ENCODE results near the gene ADCY5. TPM values are rescaled to one million over a fixed set of nuclear protein-coding genes. Genes with fewer than 3 reads are reported as not detected.

The ADCY5 gene
- total RNA-seq, 2 donors from 2014 or later = 105 to 163 TPM

DNA sequence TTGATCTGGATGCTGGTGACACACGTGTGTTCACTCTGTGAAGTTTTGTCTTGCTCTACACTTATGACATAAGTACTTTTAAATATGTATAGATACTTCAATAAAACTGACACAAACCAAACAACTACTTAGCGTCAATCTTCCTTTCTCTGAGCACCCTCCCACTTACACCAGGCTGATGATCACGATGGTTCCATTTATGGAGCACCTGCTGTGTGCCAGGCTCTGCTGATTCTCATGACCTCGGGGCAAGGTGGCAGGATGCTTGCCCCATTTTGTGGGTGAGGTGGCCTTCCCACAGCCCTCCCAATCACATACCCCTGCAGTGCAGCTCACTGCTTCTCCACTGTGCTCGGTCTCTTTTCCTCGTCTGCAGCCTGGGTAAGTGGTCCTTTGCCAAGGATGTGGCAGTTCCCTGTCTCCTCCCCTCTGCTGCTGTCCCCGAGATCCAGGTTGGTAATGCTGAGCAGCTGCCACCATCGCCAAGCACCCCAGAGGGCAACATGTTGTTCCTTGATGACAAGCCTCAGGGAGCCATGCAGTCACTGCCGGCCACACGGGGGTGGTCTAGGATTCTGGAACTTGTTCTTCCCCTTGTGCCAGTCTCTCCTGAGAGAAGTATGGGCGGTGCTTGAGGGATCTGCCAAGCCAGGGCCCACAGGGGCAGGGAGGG, 20.6 kb upstream of the ADCY5 start:
- H3K4me1 ChIP-seq = no peaks in the 10 kb centered on the region
- DNase-seq (ENCODE audit: low spot score) = no peak
- TF ChIP-seq, protein P1, sequence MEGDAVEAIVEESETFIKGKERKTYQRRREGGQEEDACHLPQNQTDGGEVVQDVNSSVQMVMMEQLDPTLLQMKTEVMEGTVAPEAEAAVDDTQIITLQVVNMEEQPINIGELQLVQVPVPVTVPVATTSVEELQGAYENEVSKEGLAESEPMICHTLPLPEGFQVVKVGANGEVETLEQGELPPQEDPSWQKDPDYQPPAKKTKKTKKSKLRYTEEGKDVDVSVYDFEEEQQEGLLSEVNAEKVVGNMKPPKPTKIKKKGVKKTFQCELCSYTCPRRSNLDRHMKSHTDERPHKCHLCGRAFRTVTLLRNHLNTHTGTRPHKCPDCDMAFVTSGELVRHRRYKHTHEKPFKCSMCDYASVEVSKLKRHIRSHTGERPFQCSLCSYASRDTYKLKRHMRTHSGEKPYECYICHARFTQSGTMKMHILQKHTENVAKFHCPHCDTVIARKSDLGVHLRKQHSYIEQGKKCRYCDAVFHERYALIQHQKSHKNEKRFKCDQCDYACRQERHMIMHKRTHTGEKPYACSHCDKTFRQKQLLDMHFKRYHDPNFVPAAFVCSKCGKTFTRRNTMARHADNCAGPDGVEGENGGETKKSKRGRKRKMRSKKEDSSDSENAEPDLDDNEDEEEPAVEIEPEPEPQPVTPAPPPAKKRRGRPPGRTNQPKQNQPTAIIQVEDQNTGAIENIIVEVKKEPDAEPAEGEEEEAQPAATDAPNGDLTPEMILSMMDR (IDR thresholded peaks at IDR 0.05) = peak in 1 of 2 donors; percentile 13

DNA sequence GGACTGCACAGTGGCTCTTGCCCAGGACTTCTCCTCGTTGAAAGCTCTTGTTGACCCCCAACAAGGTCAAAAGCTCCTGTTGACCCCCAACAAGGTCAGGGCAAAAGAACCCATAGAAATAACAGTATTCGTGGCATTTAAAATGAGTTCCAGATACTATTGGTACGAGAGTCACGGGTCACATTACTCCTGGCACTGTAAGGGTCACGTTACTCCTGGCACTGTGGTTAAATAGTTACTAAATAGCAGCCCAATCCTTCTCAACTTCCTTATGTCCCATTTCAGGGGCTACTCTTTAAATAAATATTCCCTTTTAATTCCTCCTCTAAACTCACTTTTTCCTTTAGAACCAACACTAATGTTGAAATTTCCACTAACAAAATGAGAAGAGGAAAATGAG, 18.2 kb upstream of the ADCY5 start:
- Histone ChIP-seq H3K9me3 (no peaks in the 10 kb centered on the region), H3K4me3 (no peak overlapping the region), H3K27ac (no peak overlapping the region), H3K4me1 (no peaks in the 10 kb centered on the region), H3K36me3 (no peaks in the 10 kb centered on the region), H3K27me3 (no peaks in the 10 kb centered on the region)
- TF ChIP-seq, protein P1 (IDR thresholded peaks at IDR 0.05) = no peak
- no peak for DNase-seq (ENCODE audit: low spot score)

More for the DNA sequence above, 20.6 kb upstream of the ADCY5 start:
- no peaks in the 10 kb centered on the region for H3K36me3 ChIP-seq
- H3K27me3 ChIP-seq = no peaks in the 10 kb centered on the region
- no peaks in the 10 kb centered on the region for H3K9me3 ChIP-seq
- H3K4me3 ChIP-seq = no peak overlapping the region
- H3K27ac ChIP-seq = no peak overlapping the region

DNA sequence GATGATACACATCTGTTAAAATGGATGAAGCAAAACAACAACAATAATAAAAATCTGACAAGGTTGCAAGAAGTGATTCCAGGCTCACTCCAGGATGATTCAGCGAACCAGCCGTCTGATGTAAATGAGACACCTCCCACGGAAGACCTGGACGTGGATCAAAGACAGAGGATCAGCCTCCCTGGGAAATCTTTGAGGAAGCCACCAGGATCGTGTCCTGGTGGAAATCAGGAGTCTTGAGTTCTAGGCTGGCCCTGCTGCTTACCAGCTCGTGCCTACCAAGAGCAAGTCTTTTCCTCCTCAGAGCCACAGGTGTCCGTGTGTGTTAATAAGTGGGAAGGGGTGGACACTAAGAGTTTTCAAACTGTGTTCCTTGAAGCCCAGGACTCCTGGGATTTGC, 15.3 kb upstream of the ADCY5 start:
- Histone ChIP-seq H3K27ac (no peak overlapping the region), H3K27me3 (no peaks in the 10 kb centered on the region), H3K36me3 (no peaks in the 10 kb centered on the region), H3K4me1 (no peaks in the 10 kb centered on the region), H3K9me3 (no peaks in the 10 kb centered on the region), H3K4me3 (no peak overlapping the region)
- TF ChIP-seq, protein P1 (IDR thresholded peaks at IDR 0.05) = no peak
- DNase-seq (ENCODE audit: low spot score) = no peak

DNA sequence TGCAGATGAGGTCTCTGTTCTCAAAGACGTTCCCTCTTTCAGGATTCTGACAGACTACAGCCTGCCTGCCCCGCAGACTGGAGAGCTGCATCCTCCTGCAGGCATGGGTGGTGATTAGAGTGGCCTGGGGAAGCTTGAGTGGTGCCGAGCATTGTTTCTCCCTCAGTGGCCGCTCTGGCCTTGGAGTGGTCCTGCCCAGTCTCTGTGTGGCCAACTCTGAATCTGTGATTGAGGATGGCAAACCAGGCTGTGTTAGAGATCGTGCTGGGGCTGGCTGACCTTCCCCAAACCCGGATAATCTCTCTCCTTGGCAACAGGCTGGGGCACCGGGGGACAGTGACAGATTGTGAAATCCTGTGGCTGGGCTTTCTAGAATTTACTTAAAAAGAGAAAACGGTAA, 11.0 kb upstream of the ADCY5 start:
- H3K27me3 ChIP-seq = no peaks in the 10 kb centered on the region
- TF ChIP-seq, protein P1 (IDR thresholded peaks at IDR 0.05) = no peak
- DNase-seq (ENCODE audit: low spot score) = no peak
- H3K9me3 ChIP-seq = no peaks in the 10 kb centered on the region
- no peaks in the 10 kb centered on the region for H3K4me1 ChIP-seq
- H3K27ac ChIP-seq = no peak overlapping the region
- H3K4me3 ChIP-seq = no peak overlapping the region
- no peaks in the 10 kb centered on the region for H3K36me3 ChIP-seq

DNA sequence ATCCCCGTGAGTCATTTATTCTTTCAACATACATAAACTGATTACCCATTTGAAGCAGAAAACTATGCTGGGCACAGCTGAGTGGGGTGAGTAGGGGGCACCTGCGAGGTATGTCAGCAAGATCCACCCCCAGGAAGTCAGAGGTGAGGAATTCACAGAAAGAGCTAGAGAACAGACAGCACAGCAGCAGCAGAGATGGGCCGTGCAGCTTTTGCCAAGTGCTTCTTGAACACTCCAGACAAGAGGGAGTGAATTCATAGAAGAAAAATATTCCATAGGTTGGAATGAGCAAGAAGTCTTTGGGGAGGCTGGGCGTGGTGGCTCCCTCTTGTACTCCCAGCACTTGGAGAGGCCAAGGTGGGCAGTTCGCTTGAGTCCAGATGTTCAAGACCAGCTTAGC, 9.4 kb upstream of the ADCY5 start:
- no peak for DNase-seq (ENCODE audit: low spot score)
- Histone ChIP-seq H3K36me3 (no peaks in the 10 kb centered on the region), H3K27me3 (no peaks in the 10 kb centered on the region), H3K4me3 (no peak overlapping the region), H3K9me3 (no peaks in the 10 kb centered on the region), H3K4me1 (no peaks in the 10 kb centered on the region), H3K27ac (no peak overlapping the region)
- TF ChIP-seq, protein P1 (IDR thresholded peaks at IDR 0.05) = no peak

DNA sequence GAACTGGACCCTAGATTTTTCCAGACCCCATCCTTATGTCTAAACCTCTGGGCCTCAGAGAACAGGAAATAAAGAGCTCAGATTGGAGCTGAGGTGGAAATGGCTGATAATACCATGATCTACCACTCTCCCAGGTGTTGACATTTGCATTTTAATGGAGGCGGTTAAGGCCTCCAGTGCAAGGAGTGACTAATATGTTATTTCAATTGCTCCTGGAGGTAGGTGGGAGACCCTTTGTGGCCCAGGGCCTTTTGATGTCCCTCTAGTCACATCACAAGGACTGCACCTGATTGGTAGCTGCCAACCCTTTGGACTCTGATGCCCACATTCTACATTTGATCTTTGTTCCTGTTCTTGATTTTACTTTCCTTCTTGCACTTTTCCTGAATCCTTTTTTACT, 9.0 kb upstream of the ADCY5 start:
- H3K9me3 ChIP-seq = no peaks in the 10 kb centered on the region
- DNase-seq (ENCODE audit: low spot score) = no peak
- H3K36me3 ChIP-seq = no peaks in the 10 kb centered on the region
- TF ChIP-seq, protein P1 (IDR thresholded peaks at IDR 0.05) = no peak
- H3K27me3 ChIP-seq = no peaks in the 10 kb centered on the region
- H3K27ac ChIP-seq = no peak overlapping the region
- H3K4me1 ChIP-seq = no peaks in the 10 kb centered on the region
- no peak overlapping the region for H3K4me3 ChIP-seq

Data from right atrium auricular region (tissue), 2 donors.